Ishikawa (cell line): Measurements from ENCODE around the gene RNF224.

Experiments used
- CEBPB ChIP-seq: IDR thresholded peaks from 2 replicates; pipeline ENCODE4 v1.6.1; 2012
- CREB1 ChIP-seq: IDR thresholded peaks from 2 replicates; pipeline ENCODE4 v1.6.1; 2012; ENCODE audit warnings: low read depth
- EGR1 ChIP-seq: IDR thresholded peaks from 2 replicates; pipeline ENCODE4 v1.6.1; 2012
- EP300 ChIP-seq: IDR thresholded peaks from 2 replicates; pipeline ENCODE4 v1.6.1; 2012; ENCODE audit warnings: borderline replicate concordance
- FOXM1 ChIP-seq: IDR thresholded peaks from 2 replicates; pipeline ENCODE4 v1.6.1; 2012; ENCODE audit warnings: low read depth, borderline replicate concordance
- NFIC ChIP-seq: IDR thresholded peaks from 2 replicates; pipeline ENCODE4 v1.6.1; 2012
- RAD21 ChIP-seq: IDR thresholded peaks from 2 replicates; pipeline ENCODE4 v1.6.1; 2012; ENCODE audit warnings: low read depth
- TAF1 ChIP-seq: IDR thresholded peaks from 2 replicates; pipeline ENCODE4 v1.6.1; 2012; ENCODE audit warnings: low read depth, mild to moderate bottlenecking
- TCF12 ChIP-seq: IDR thresholded peaks from 2 replicates; pipeline ENCODE4 v1.6.1; 2012; ENCODE audit warnings: low read depth
- TEAD4 ChIP-seq: IDR thresholded peaks from 2 replicates; pipeline ENCODE4 v1.6.1; 2012
- YY1 ChIP-seq: IDR thresholded peaks from 2 replicates; pipeline ENCODE4 v1.6.1; 2012; ENCODE audit warnings: low read depth
- ZBTB7A ChIP-seq: IDR thresholded peaks from 2 replicates; pipeline ENCODE4 v1.6.1; 2012; ENCODE audit warnings: low read depth
- TF ChIP-seq, protein P1 (sequence below): IDR thresholded peaks from 2 replicates; pipeline ENCODE4 v1.6.1; 2012
- TF ChIP-seq, protein P2 (sequence below): IDR thresholded peaks from 2 replicates; pipeline ENCODE4 v1.6.1; 2012; ENCODE audit warnings: low read depth, mild to moderate bottlenecking
- TF ChIP-seq, protein P3 (sequence below): IDR thresholded peaks from 2 replicates; pipeline ENCODE4 v1.6.1; 2012

The RNF224 gene

GRCh38 chr9:137201205-137201868 lies 26.0 kb upstream of the RNF224 start:
- TF ChIP-seq, protein P1, sequence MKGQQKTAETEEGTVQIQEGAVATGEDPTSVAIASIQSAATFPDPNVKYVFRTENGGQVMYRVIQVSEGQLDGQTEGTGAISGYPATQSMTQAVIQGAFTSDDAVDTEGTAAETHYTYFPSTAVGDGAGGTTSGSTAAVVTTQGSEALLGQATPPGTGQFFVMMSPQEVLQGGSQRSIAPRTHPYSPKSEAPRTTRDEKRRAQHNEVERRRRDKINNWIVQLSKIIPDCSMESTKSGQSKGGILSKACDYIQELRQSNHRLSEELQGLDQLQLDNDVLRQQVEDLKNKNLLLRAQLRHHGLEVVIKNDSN, result no peak
- TF ChIP-seq CEBPB (no peak), TCF12 (no peak), TAF1 (no peak), CREB1 (no peak), RAD21 (no peak), EGR1 (no peak), YY1 (no peak), NFIC (no peak), ZBTB7A (no peak), FOXM1 (no peak), EP300 (no peak), TEAD4 (no peak)
- TF ChIP-seq, protein P2, sequence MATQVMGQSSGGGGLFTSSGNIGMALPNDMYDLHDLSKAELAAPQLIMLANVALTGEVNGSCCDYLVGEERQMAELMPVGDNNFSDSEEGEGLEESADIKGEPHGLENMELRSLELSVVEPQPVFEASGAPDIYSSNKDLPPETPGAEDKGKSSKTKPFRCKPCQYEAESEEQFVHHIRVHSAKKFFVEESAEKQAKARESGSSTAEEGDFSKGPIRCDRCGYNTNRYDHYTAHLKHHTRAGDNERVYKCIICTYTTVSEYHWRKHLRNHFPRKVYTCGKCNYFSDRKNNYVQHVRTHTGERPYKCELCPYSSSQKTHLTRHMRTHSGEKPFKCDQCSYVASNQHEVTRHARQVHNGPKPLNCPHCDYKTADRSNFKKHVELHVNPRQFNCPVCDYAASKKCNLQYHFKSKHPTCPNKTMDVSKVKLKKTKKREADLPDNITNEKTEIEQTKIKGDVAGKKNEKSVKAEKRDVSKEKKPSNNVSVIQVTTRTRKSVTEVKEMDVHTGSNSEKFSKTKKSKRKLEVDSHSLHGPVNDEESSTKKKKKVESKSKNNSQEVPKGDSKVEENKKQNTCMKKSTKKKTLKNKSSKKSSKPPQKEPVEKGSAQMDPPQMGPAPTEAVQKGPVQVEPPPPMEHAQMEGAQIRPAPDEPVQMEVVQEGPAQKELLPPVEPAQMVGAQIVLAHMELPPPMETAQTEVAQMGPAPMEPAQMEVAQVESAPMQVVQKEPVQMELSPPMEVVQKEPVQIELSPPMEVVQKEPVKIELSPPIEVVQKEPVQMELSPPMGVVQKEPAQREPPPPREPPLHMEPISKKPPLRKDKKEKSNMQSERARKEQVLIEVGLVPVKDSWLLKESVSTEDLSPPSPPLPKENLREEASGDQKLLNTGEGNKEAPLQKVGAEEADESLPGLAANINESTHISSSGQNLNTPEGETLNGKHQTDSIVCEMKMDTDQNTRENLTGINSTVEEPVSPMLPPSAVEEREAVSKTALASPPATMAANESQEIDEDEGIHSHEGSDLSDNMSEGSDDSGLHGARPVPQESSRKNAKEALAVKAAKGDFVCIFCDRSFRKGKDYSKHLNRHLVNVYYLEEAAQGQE, result no peak
- TF ChIP-seq, protein P3, sequence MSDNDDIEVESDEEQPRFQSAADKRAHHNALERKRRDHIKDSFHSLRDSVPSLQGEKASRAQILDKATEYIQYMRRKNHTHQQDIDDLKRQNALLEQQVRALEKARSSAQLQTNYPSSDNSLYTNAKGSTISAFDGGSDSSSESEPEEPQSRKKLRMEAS, result no peak

- no peak for TF ChIP-seq NFIC
- TF ChIP-seq, protein P3, result no peak
- no peak for TF ChIP-seq CEBPB
- TF ChIP-seq TAF1, result no peak
- TF ChIP-seq TCF12, result no peak
- no peak for TF ChIP-seq TEAD4
- TF ChIP-seq CREB1, result no peak
- TF ChIP-seq FOXM1, result no peak
- no peak for TF ChIP-seq EP300
- TF ChIP-seq EGR1, result no peak
- no peak for TF ChIP-seq RAD21
These were observed 24.3 kb upstream of the RNF224 start for GRCh38 chr9:137202966-137203365.

DNA sequence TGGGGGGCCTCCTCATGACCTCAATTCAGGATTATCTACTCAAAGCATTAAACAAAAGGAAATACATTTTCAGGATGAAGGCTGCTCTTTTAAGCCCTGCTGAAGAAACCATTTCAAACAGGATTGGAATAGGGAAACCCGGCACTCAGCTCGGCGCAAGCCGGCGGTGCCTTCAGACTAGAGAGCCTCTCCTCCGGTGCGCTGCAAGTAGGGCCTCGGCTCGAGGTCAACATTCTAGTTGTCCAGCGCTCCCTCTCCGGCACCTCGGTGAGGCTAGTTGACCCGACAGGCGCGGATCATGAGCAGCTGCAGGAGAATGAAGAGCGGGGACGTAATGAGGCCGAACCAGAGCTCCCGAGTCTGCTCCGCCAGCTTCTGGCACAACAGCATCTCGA lies 22.6 kb upstream of the RNF224 start:
- TF ChIP-seq NFIC, result no peak
- TF ChIP-seq, protein P1, result no peak
- TF ChIP-seq, protein P2, result no peak
- no peak for TF ChIP-seq EGR1
- TF ChIP-seq TEAD4, result no peak
- no peak for TF ChIP-seq EP300
- TF ChIP-seq YY1, result no peak
- no peak for TF ChIP-seq TAF1
- no peak for TF ChIP-seq CEBPB
- no peak for TF ChIP-seq RAD21
- TF ChIP-seq FOXM1, result no peak
- no peak for TF ChIP-seq TCF12
- TF ChIP-seq, protein P3, result no peak
- TF ChIP-seq ZBTB7A, result no peak
- no peak for TF ChIP-seq CREB1

- TF ChIP-seq TCF12 (peak; percentile 67), TEAD4 (no peak), CEBPB (no peak), TAF1 (peak; percentile 90), ZBTB7A (no peak), YY1 (peak; percentile 95), NFIC (no peak), EGR1 (no peak), FOXM1 (no peak), EP300 (no peak; the same call in 1 of the 2 replicates), CREB1 (peak; percentile 91), RAD21 (no peak)
- TF ChIP-seq, protein P3, result peak; percentile 83
- TF ChIP-seq, protein P1, result 0 out of 2 replicates have a peak, but pooled peaks have one; percentile 14
- TF ChIP-seq, protein P2, result no peak
These were observed 21.9 kb upstream of the RNF224 start, which contains the start of the genes NDOR1 and TMEM203 for GRCh38 chr9:137205126-137206069. NDOR1 (plus strand) TSS chr9:137205700; CDS start chr9:137205778, 78 bp downstream. TMEM203 (minus strand) TSS chr9:137205648; CDS start chr9:137205414, 234 bp downstream.
